Activated CD4-positive, alpha-beta T cell treated with anti-CD3 and anti-CD28 coated beads, Interleukin-2, amount 10 ng/mL, durations not matched to agents 7 days and 5 days (primary cell): ENCODE data around the gene TRIM22. TPM values are rescaled to one million over a fixed set of nuclear protein-coding genes. Genes with fewer than 3 reads are reported as not detected.
A peak's percentile ranks its signal among the peaks of the same experiment; 100 is the strongest.
"Not testable (repeated sequence)": the region's sequence is repeated elsewhere in the genome, so short reads cannot be mapped to it uniquely, and the experiment has no call there.

Experiments
- CTCF ChIA-PET: fragments of 350-600 bp; sonication (Branson Sonifier 250); formaldehyde crosslinking; loops from one replicate; lab custom pipeline; 2021; ENCODE audit warnings: antibody characterized with exemption; lab: Charles Lee
- POLR2A ChIA-PET: fragments of 350-600 bp; sonication (Branson Sonifier 250); formaldehyde crosslinking; loops from one replicate; lab custom pipeline; 2021; ENCODE audit warnings: antibody characterized with exemption; lab: Charles Lee
- DNase-seq: peaks from one replicate; pipeline ENCODE4 v3.0.0-alpha.2; 2020
- H3K27ac Mint-ChIP-seq: one replicate; pipeline ENCODE4 v1.8.0; 2021; ENCODE audit warnings: mild to moderate bottlenecking, moderate library complexity, mixed read lengths
- H3K27me3 Mint-ChIP-seq: one replicate; pipeline ENCODE4 v1.8.0; 2021; ENCODE audit warnings: mixed read lengths
- H3K36me3 Mint-ChIP-seq: one replicate; pipeline ENCODE4 v1.8.0; 2021; ENCODE audit warnings: low read depth, mixed read lengths
- H3K4me1 Mint-ChIP-seq: one replicate; pipeline ENCODE4 v1.8.0; 2021; ENCODE audit warnings: mixed read lengths
- H3K4me3 Mint-ChIP-seq: one replicate; pipeline ENCODE4 v1.8.0; 2021; ENCODE audit warnings: mild to moderate bottlenecking, moderate library complexity, mixed read lengths
- H3K9me3 Mint-ChIP-seq: one replicate; pipeline ENCODE4 v1.8.0; 2021; ENCODE audit warnings: mixed read lengths
- total RNA-seq, 2 experiments: library from RNA; stranded (reverse); gene quantifications; one replicate each; pipeline ENCODE4 v1.2.3, GENCODE V29; 2021

TRIM22 gene
- 100 to 1,000 TPM; 317 to 367 TPM for total RNA-seq

- CTCF ChIA-PET: interaction anchor here (0.5 to 1.9 kb wide), 5 partner anchors 11 to 615 kb away, joined by 3 to 5 read pairs (median 4); partner anchors contain the start of gene TRIM34
- Mint-ChIP-seq H3K9me3 (no peaks in the 10 kb centered on the region), H3K4me3 (peak within 1 kb of the TSS; percentile 95), H3K36me3 (peaks cover 41% of the 10 kb centered on the region), H3K27ac (peak within 1 kb of the TSS; percentile 98), H3K4me1 (peaks cover 53% of the 10 kb centered on the region), H3K27me3 (no peaks in the 10 kb centered on the region)
- POLR2A ChIA-PET: interaction anchor here (0.5 to 0.8 kb wide), 2 partner anchors 9 to 10 kb away, joined by 3 read pairs; no protein-coding TSS in a partner anchor
- peak; percentile 79 for DNase-seq
Measured at GRCh38 chr11:5689551-5689983, at the start of gene TRIM22. Gene TRIM22 (plus strand): TSS chr11:5689790. CDS start chr11:5696233, 6,443 bp downstream.

- no peak overlapping the region for H3K27ac Mint-ChIP-seq
- no peaks in the 10 kb centered on the region for H3K27me3 Mint-ChIP-seq
- no peak overlapping the region for H3K4me3 Mint-ChIP-seq
- DNase-seq: no peak
- peaks cover 63% of the 10 kb centered on the region for H3K36me3 Mint-ChIP-seq
- peaks cover 7% of the 10 kb centered on the region for H3K4me1 Mint-ChIP-seq
- ChIA-PET POLR2A (no interaction called here), CTCF (interaction anchor here (0.6 kb wide), 1 partner anchor 298 kb away, joined by 3 read pairs; no protein-coding TSS in a partner anchor)
- peaks cover 3% of the 10 kb centered on the region for H3K9me3 Mint-ChIP-seq
Measured at GRCh38 chr11:5639953-5640352, 49.6 kb upstream of the TRIM22 start.

GRCh38 chr11:5643585-5643984 lies 46.0 kb upstream of the TRIM22 start:
- Mint-ChIP-seq H3K27ac (no peak overlapping the region), H3K4me3 (no peak overlapping the region), H3K36me3 (peaks cover 42% of the 10 kb centered on the region), H3K4me1 (peaks cover 7% of the 10 kb centered on the region), H3K9me3 (peaks cover 3% of the 10 kb centered on the region), H3K27me3 (no peaks in the 10 kb centered on the region)
- ChIA-PET CTCF (no interaction called here), POLR2A (no interaction called here)
- DNase-seq: no peak

GRCh38 chr11:5646139-5646538 lies 43.5 kb upstream of the TRIM22 start:
- Mint-ChIP-seq H3K36me3 (peaks cover 31% of the 10 kb centered on the region), H3K27ac (no peak overlapping the region), H3K27me3 (no peaks in the 10 kb centered on the region), H3K4me3 (no peak overlapping the region), H3K4me1 (peaks cover 7% of the 10 kb centered on the region), H3K9me3 (no peaks in the 10 kb centered on the region)
- ChIA-PET POLR2A (no interaction called here), CTCF (interaction anchor here (1.3 kb wide), 1 partner anchor 13 kb away, joined by 3 read pairs; no protein-coding TSS in a partner anchor)
- DNase-seq: no peak

GRCh38 chr11:5655474-5655873 lies 34.1 kb upstream of the TRIM22 start:
- no peak for DNase-seq
- Mint-ChIP-seq H3K4me3 (no peak overlapping the region), H3K27me3 (no peaks in the 10 kb centered on the region), H3K36me3 (peaks cover 14% of the 10 kb centered on the region), H3K9me3 (peaks cover 7% of the 10 kb centered on the region), H3K27ac (no peak overlapping the region), H3K4me1 (peaks cover 3% of the 10 kb centered on the region)
- ChIA-PET CTCF (no interaction called here), POLR2A (no interaction called here)

GRCh38 chr11:5656956-5657355 lies 32.6 kb upstream of the TRIM22 start:
- H3K4me1 Mint-ChIP-seq, H3K27ac Mint-ChIP-seq, CTCF ChIA-PET, H3K4me3 Mint-ChIP-seq, POLR2A ChIA-PET, H3K27me3 Mint-ChIP-seq, H3K9me3 Mint-ChIP-seq, DNase-seq: not testable (repeated sequence)
- peaks cover 19% of the 10 kb centered on the region for H3K36me3 Mint-ChIP-seq

GRCh38 chr11:5658318-5658717 lies 31.3 kb upstream of the TRIM22 start:
- Mint-ChIP-seq H3K36me3 (peaks cover 21% of the 10 kb centered on the region), H3K27ac (no peak overlapping the region), H3K27me3 (no peaks in the 10 kb centered on the region), H3K4me3 (no peak overlapping the region), H3K9me3 (peaks cover 5% of the 10 kb centered on the region), H3K4me1 (peaks cover 3% of the 10 kb centered on the region)
- DNase-seq: no peak
- ChIA-PET CTCF (no interaction called here), POLR2A (no interaction called here)

- Mint-ChIP-seq H3K4me1 (peaks cover 3% of the 10 kb centered on the region), H3K27ac (no peak overlapping the region), H3K27me3 (no peaks in the 10 kb centered on the region), H3K36me3 (peaks cover 32% of the 10 kb centered on the region), H3K9me3 (peaks cover 1% of the 10 kb centered on the region), H3K4me3 (no peak overlapping the region)
- POLR2A ChIA-PET: interaction anchor here (0.7 kb wide), 1 partner anchor 763 kb away, joined by 5 read pairs; no protein-coding TSS in a partner anchor
- no peak for DNase-seq
- CTCF ChIA-PET: no interaction called here
Measured at GRCh38 chr11:5663511-5663910, 26.1 kb upstream of the TRIM22 start.

GRCh38 chr11:5665051-5665570 lies 24.5 kb upstream of the TRIM22 start:
- Mint-ChIP-seq H3K36me3 (peaks cover 43% of the 10 kb centered on the region), H3K4me1 (peaks cover 3% of the 10 kb centered on the region), H3K9me3 (no peaks in the 10 kb centered on the region), H3K27ac (no peak overlapping the region), H3K27me3 (no peaks in the 10 kb centered on the region), H3K4me3 (no peak overlapping the region)
- no peak for DNase-seq
- ChIA-PET CTCF (no interaction called here), POLR2A (no interaction called here)

GRCh38 chr11:5665746-5666401 lies 23.7 kb upstream of the TRIM22 start:
- Mint-ChIP-seq H3K36me3 (peaks cover 50% of the 10 kb centered on the region), H3K9me3 (no peaks in the 10 kb centered on the region), H3K27ac (no peak overlapping the region), H3K4me3 (no peak overlapping the region), H3K27me3 (no peaks in the 10 kb centered on the region), H3K4me1 (no peaks in the 10 kb centered on the region)
- DNase-seq: no peak
- ChIA-PET CTCF (no interaction called here), POLR2A (no interaction called here)

- POLR2A ChIA-PET: no interaction called here
- no peaks in the 10 kb centered on the region for H3K27me3 Mint-ChIP-seq
- H3K4me3 Mint-ChIP-seq: no peak overlapping the region
- H3K27ac Mint-ChIP-seq: no peak overlapping the region
- peaks cover 47% of the 10 kb centered on the region for H3K36me3 Mint-ChIP-seq
- DNase-seq: no peak
- H3K9me3 Mint-ChIP-seq: no peaks in the 10 kb centered on the region
- H3K4me1 Mint-ChIP-seq: no peaks in the 10 kb centered on the region
- CTCF ChIA-PET: no interaction called here
Measured at GRCh38 chr11:5666402-5666793, 23.2 kb upstream of the TRIM22 start.

GRCh38 chr11:5671831-5672230 lies 17.8 kb upstream of the TRIM22 start:
- H3K4me3 Mint-ChIP-seq: no peak overlapping the region
- no peaks in the 10 kb centered on the region for H3K27me3 Mint-ChIP-seq
- no peak overlapping the region for H3K27ac Mint-ChIP-seq
- DNase-seq: no peak
- ChIA-PET CTCF (interaction anchor here (1.8 kb wide), 1 partner anchor 13 kb away, joined by 4 read pairs; the partner anchor contains the start of gene TRIM5), POLR2A (interaction anchor here (0.5 to 0.6 kb wide), 2 partner anchors 19 to 49 kb away, joined by 3 read pairs; no protein-coding TSS in a partner anchor)
- no peaks in the 10 kb centered on the region for H3K9me3 Mint-ChIP-seq
- peaks cover 6% of the 10 kb centered on the region for H3K4me1 Mint-ChIP-seq
- H3K36me3 Mint-ChIP-seq: peaks cover 43% of the 10 kb centered on the region

GRCh38 chr11:5674391-5674790 lies 15.2 kb upstream of the TRIM22 start:
- DNase-seq: no peak
- Mint-ChIP-seq H3K9me3 (no peaks in the 10 kb centered on the region), H3K4me3 (no peak overlapping the region), H3K4me1 (peaks cover 20% of the 10 kb centered on the region), H3K36me3 (peaks cover 53% of the 10 kb centered on the region), H3K27ac (no peak overlapping the region), H3K27me3 (no peaks in the 10 kb centered on the region)
- ChIA-PET CTCF (no interaction called here), POLR2A (no interaction called here)
